HepG2 (cell line): ENCODE data around the gene ARHGEF16.

Experiments
- CTCF ChIP-seq: sonication (generic); formaldehyde crosslinking; IDR thresholded peaks from 2 replicates; pipeline ENCODE4 v1.5.0; 2020; ENCODE audit warnings: mild to moderate bottlenecking, missing genetic modification reagents, moderate library complexity
- ZNF761 ChIP-seq: sonication (generic); formaldehyde crosslinking; conservative IDR thresholded peaks from 2 replicates; pipeline ENCODE4 v1.4.0; 2020; ENCODE audit warnings: mild to moderate bottlenecking, missing genetic modification reagents

DNA sequence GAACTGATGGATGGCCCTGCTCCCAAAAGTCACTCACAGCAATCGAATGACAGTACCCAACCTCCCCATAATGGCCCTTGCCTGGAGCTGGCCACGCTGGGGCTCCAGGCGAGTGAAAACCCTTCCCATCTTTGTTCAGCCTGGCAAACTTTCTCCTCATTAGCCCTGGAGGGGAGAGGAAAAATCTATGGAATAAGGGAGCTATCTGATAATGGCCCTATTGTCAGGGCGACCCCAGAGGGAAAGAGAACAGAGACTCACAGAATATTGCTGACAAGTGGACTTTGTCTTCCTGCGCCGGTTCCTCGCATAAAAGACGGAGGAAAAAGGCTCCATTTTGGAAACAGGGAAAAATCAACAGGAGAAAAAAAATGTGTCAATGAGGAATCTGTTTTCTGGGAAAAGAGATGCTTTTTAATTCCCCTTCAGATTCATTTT, 13.0 kb upstream of the ARHGEF16 start:
- TF ChIP-seq CTCF (CRISPR knock-in tag) = no peak
- no peak for TF ChIP-seq ZNF761 (CRISPR knock-in tag)
